GM21529 (cell line): ENCODE data around the gene BDP1.
"Not testable (repeated sequence)": the region's sequence is repeated elsewhere in the genome, so short reads cannot be mapped to it uniquely, and the experiment has no call there.

Experiments used
- ATAC-seq: cut with Tn5 transposase; IDR thresholded peaks from one replicate; pipeline ENCODE4 v1.9.1; 2021; ENCODE audit not compliant: unreplicated experiment

BDP1 gene

GRCh38 chr5:71609916-71610315 is 154.5 kb downstream of the BDP1 start:
- ATAC-seq = not testable (repeated sequence)

- ATAC-seq = no peak
Observed at GRCh38 chr5:71615809-71616208, 160.4 kb downstream of the BDP1 start.
